ENCODE measurements around the gene PRICKLE1.

- TF ChIP-seq, protein P1, sequence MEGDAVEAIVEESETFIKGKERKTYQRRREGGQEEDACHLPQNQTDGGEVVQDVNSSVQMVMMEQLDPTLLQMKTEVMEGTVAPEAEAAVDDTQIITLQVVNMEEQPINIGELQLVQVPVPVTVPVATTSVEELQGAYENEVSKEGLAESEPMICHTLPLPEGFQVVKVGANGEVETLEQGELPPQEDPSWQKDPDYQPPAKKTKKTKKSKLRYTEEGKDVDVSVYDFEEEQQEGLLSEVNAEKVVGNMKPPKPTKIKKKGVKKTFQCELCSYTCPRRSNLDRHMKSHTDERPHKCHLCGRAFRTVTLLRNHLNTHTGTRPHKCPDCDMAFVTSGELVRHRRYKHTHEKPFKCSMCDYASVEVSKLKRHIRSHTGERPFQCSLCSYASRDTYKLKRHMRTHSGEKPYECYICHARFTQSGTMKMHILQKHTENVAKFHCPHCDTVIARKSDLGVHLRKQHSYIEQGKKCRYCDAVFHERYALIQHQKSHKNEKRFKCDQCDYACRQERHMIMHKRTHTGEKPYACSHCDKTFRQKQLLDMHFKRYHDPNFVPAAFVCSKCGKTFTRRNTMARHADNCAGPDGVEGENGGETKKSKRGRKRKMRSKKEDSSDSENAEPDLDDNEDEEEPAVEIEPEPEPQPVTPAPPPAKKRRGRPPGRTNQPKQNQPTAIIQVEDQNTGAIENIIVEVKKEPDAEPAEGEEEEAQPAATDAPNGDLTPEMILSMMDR (IDR thresholded peaks at IDR 0.05) = no peak
- TF ChIP-seq POLR2A (IDR thresholded peaks at IDR 0.05) = no peak
These were observed 64.8 kb downstream of the PRICKLE1 start for GRCh38 chr12:42524716-42525115.

Measured in testis (tissue), 2 donors.